GM19324 (cell line): ENCODE results near the gene ATG9B.
A peak's percentile ranks its signal among the peaks of the same experiment; 100 is the strongest.
"Not testable (repeated sequence)": the region's sequence is repeated elsewhere in the genome, so short reads cannot be mapped to it uniquely, and the experiment has no call there.

Experiments used
- ATAC-seq: cut with Tn5 transposase; IDR thresholded peaks from one replicate; pipeline ENCODE4 v1.9.1; 2021; ENCODE audit warnings: mild to moderate bottlenecking, moderate library complexity; ENCODE audit not compliant: unreplicated experiment, low FRiP score

ATG9B gene

DNA sequence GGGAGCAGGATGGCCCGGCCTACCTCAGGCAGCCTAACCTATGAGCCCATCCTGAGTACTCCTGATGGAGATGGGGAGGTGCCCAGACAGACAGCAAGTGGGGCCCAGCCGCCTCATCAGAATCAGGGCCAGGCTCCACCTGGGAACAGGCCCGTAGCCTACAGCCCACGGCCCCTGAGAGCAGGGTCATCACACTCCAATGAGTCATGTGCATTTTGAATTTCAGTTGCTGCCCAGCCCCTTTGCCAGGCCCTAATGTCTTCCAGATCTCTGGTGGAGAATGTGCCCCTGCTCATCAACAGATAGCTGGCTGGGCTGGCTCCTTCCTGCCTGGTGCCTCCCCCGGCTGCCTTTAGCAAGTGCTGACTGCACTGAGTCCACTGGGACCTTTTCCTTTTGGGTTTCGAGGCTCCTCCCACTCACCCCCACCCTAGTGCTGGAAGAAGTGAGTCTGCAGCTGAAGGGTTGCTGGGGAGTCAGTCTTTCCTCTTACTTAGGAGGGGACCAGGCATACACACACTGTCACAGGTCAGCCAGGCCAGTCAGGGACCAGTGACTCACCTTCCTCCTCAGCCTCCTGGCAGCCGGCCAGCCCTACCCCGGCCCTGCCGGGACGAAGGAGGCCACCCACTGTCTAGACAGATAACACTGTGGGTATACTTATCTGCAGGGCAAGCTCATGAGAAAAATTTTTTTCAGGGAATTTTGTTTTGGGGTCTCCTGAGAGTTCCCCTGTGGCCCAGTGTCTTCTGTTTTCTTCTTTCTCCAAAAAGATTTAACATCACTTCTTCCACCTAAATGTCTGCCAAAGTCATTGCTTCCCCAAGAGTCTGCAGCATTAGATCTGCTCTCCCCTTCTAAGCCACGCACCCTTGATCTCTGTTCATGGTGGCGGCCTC, 14.9 kb upstream of the ATG9B start:
- no peak for ATAC-seq

- ATAC-seq, result no peak
Measured at GRCh38 chr7:151035902-151036301, 11.6 kb upstream of the ATG9B start.

DNA sequence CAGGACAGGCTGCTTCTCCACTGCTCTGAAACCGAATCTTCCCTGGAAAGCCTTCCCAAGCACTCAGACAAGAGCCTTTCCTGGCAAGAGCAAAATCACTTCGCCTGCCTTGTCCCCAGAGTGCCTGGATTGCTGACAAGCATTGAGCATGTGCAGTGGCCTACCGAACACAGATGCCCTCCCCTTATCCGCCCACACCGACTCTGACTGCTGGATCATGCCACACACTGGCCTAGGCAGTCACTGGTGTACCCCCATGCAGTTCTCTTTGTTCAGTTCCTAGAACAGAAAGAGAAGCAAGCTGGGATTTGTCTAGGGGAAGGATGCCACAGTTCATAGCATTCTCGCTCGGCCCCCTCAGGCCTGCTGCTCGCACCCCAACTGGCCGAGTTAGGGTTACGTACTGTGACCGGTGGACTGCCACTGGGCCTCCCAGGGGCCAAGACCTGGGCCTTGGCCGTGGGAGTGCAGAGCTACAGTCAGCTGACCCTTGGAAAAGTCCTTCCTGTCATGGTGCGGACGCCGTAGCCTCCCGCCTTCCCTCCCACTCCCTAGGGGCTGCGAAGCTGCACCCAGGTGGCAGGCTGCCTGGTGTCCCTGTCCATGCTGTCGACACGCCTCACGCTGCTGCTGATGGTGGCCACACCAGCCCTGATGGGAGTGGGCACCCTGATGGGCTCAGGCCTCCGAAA, 10.9 kb upstream of the ATG9B start:
- ATAC-seq, result no peak

GRCh38 chr7:151034312-151035025, 10.2 kb upstream of the ATG9B start:
- no peak for ATAC-seq

- no peak for ATAC-seq
Measured at GRCh38 chr7:151033864-151034249, 9.6 kb upstream of the ATG9B start.

- no peak for ATAC-seq
Measured at GRCh38 chr7:151032936-151033863, 8.9 kb upstream of the ATG9B start.

GRCh38 chr7:151031011-151031410, 6.7 kb upstream of the ATG9B start:
- ATAC-seq, result no peak

GRCh38 chr7:151028948-151029501, 4.7 kb upstream of the ATG9B start:
- ATAC-seq, result no peak

DNA sequence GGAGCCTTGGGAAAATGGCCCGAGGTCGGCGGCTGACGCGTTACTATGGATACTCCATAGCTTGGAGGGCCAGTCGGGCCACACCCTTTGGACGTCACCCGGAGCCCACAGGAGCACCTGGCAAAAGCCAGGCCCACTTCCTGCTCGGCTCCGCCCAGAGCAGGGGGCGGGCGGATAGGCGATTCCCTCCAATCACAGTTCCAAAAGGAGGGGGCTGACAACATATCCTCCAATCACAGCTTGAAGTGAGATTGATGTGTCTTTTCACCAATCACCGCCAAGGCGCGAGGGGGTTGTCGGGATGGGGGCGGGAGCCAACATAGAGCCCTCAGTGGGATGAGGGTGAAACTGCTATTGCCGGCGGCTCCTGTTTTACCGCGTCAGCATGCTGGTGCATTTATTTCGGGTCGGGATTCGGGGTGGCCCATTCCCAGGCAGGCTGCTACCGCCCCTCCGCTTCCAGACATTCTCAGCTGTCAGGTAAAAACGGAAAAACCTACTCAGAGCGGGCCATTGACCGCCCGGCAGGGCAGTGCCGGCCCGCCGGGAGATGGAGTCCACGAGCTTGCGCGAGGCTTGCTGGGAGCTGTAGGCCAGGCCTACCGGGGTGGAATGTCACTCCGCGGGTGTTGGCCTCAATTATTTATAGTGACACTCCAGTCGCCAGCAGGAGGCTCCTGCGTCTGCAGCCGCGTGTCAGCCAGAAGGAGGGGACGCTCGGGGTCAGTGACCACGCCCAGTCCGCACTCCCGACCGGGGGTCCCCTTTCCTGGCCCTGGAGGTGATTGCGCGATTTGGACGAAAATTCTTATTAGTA, 4.0 kb upstream of the ATG9B start, which contains the start of gene ABCB8:
Gene ABCB8 (plus strand): TSS at position 320 of the 817 bp plus-strand sequence. CDS start 66 bp downstream, at position 386.
- peak; percentile 96 for ATAC-seq

GRCh38 chr7:151027728-151028130, 3.4 kb upstream of the ATG9B start:
- not testable (repeated sequence) for ATAC-seq

- not testable (repeated sequence) for ATAC-seq
Measured at GRCh38 chr7:151026771-151027727, 2.8 kb upstream of the ATG9B start.

DNA sequence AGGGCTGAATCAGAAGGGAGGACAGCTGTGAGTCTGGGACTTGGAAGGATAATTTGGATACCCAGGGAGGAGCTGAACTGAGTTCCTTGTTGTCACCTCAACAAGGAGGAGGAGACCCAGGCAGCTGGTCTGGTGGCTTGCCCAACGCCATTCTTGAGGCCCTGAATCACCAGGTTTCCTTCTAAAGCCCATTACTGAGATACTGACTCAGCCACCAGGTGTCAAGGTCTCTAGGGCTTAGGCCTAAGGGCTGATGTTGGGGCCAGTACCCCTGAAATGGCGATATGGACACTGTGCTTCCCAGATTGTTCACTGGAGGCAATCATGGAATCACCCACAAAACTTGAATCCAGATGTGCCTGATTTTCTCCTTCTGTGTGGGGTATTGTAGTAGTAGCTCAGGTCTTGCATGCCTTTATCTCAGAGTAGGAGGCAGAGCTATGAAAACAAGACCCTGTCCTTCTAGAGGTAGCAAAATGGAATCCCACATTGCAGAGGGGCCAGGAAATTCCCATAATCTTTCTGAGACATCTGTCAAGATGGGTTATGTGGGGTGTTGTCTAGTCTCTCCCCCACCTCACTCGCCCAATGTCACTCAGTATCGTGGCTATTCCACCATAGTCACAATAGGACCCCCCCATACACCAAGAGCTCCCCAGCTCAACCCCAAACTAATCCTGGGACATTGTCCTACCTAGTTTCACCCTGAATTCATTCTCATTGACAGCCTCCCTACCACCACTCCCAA, 1.8 kb upstream of the ATG9B start:
- ATAC-seq, result no peak

- no peak for ATAC-seq
Measured at GRCh38 chr7:151023232-151023631, 1.1 kb downstream of the ATG9B start.

- ATAC-seq, result no peak
Measured at GRCh38 chr7:151020231-151020630, 4.1 kb downstream of the ATG9B start.

- no peak for ATAC-seq
Measured at GRCh38 chr7:151019130-151019447, 5.2 kb downstream of the ATG9B start.

- ATAC-seq, result no peak
Measured at GRCh38 chr7:151018421-151019129, 5.7 kb downstream of the ATG9B start.
